Testis (tissue), 2 donors: ENCODE measurements around the gene HOXD10.

ENCODE experiments used
- CTCF ChIP-seq, 3 experiments: fragments of 450-650 bp in 2 of 3; fragments of 200-600 bp in 1 of 3; sonication (generic) in 1 of 3; IDR thresholded peaks; one replicate each; pipeline ENCODE4 v1.5.1; 2016 to 2019; ENCODE audit warnings: antibody characterized with exemption in 3 of 3, mild to moderate bottlenecking in 2 of 3, moderate library complexity in 1 of 3
- POLR2A ChIP-seq: fragments of 450-650 bp; IDR thresholded peaks from one replicate; pipeline ENCODE4 v1.6.1; 2017; ENCODE audit warnings: antibody characterized with exemption, mild to moderate bottlenecking, moderate library complexity

DNA sequence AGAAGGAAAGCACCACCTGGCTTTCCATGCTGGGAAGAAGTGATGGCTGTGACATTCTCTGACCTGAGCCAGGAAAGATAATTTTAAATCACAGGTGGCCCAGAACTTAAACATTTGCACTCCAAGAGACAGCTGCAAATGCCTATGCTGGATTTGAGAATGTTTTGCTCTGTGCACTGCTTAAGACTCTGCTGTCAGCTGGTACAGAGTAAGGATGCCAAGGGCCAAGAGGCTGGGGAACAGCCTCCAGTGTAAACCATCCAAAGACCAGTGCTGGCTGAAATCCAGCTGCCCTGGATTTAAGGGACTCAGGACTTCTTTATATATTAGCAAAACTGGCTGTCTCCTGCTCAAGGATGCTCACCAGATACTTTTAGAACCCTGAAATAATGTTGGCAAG lies 16.8 kb downstream of the HOXD10 start:
- TF ChIP-seq CTCF (IDR thresholded peaks at IDR 0.05) (no peak), POLR2A (no peak)
